ENCODE measurements around the gene MLEC.

DNA sequence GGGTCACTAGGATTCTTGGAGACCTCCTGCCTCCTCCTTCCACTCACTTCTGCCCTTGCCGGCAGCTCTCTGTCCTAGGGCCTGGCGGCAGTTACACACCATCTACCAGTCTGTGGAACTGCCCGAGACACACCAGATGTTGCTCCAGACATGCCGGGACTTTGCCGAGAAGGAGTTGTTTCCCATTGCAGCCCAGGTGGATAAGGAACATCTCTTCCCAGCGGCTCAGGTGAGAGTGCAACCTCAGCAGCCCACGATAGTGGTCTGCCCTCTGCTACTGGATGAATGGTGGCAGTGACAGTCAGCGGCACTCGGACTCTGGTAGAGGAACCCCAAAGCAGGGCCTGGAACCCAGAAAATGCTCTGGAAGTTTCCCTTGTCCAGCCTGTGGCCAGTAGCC lies 40.0 kb downstream of the MLEC start:
- TF ChIP-seq, protein P1, sequence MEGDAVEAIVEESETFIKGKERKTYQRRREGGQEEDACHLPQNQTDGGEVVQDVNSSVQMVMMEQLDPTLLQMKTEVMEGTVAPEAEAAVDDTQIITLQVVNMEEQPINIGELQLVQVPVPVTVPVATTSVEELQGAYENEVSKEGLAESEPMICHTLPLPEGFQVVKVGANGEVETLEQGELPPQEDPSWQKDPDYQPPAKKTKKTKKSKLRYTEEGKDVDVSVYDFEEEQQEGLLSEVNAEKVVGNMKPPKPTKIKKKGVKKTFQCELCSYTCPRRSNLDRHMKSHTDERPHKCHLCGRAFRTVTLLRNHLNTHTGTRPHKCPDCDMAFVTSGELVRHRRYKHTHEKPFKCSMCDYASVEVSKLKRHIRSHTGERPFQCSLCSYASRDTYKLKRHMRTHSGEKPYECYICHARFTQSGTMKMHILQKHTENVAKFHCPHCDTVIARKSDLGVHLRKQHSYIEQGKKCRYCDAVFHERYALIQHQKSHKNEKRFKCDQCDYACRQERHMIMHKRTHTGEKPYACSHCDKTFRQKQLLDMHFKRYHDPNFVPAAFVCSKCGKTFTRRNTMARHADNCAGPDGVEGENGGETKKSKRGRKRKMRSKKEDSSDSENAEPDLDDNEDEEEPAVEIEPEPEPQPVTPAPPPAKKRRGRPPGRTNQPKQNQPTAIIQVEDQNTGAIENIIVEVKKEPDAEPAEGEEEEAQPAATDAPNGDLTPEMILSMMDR (IDR thresholded peaks at IDR 0.05): no peak
- TF ChIP-seq POLR2AphosphoS5 (IDR thresholded peaks at IDR 0.05): no peak
- no peak for TF ChIP-seq POLR2A (IDR thresholded peaks at IDR 0.05)

All from prostate gland (tissue), 2 donors.